H1 (cell line): ENCODE measurements around the gene VAV2. TPM values are rescaled to one million over a fixed set of nuclear protein-coding genes. Genes with fewer than 3 reads are reported as not detected.

Experiments used
- CTCF ChIA-PET: fragments of 300-600 bp; sonication (Branson Sonifier 250); formaldehyde crosslinking; loops from one replicate; lab custom pipeline; 2021; ENCODE audit not compliant: partially characterized antibody; lab: Charles Lee
- POLR2A ChIA-PET: fragments of 300-600 bp; sonication (Branson Sonifier 250); formaldehyde crosslinking; loops from one replicate; lab custom pipeline; 2021; ENCODE audit warnings: inconsistent platforms; ENCODE audit not compliant: partially characterized antibody; lab: Charles Lee
- DNase-seq, 2 experiments: peaks; one replicate each; pipeline versions ENCODE4 v3.0.0 to v3.0.0-alpha.2; 2010 to 2022; ENCODE audit warnings: low spot score in 2 of 2, low read depth in 1 of 2, mixed read lengths in 1 of 2
- FAIRE-seq: peaks from 2 replicates; lab custom pipeline; 2011; peaks lifted over from hg19 to GRCh38; lab: Jason Lieb, UNC
- H2AFZ ChIP-seq: 2 replicates; pipeline ENCODE4 v1.8.1; 2012; ENCODE audit warnings: low read length, inconsistent platforms
- H2AK5ac ChIP-seq: 2 replicates; pipeline ENCODE4 v1.6.1; 2013; ENCODE audit warnings: low read depth, low read length
- H2BK120ac ChIP-seq: replicated peaks from 2 replicates; pipeline ENCODE3; 2013; ENCODE audit warnings: low read depth, low read length, inconsistent platforms
- H2BK12ac ChIP-seq: 2 replicates; pipeline ENCODE4 v1.6.1; 2013; ENCODE audit warnings: low read depth, low read length
- H2BK15ac ChIP-seq: 2 replicates; pipeline ENCODE4 v1.6.1; 2013; ENCODE audit warnings: low read length
- H2BK20ac ChIP-seq: 2 replicates; pipeline ENCODE4 v1.6.1; 2013; ENCODE audit warnings: low read length
- H2BK5ac ChIP-seq: 2 replicates; pipeline ENCODE4 v1.6.1; 2013; ENCODE audit warnings: low read depth, low read length
- H3K14ac ChIP-seq: 2 replicates; pipeline ENCODE4 v1.6.1; 2013; ENCODE audit warnings: inconsistent platforms; ENCODE audit not compliant: insufficient read length
- H3K18ac ChIP-seq: 2 replicates; pipeline ENCODE4 v1.6.1; 2013; ENCODE audit warnings: low read length; ENCODE audit errors: extremely low read depth
- H3K23ac ChIP-seq: 2 replicates; pipeline ENCODE4 v1.6.1; 2013; ENCODE audit warnings: inconsistent platforms; ENCODE audit not compliant: insufficient read length
- H3K23me2 ChIP-seq: 2 replicates; pipeline ENCODE4 v1.6.1; 2013; ENCODE audit warnings: low read depth, low read length
- H3K27ac ChIP-seq: 2 replicates; pipeline ENCODE4 v1.6.1; 2011; ENCODE audit warnings: low read depth, low read length, inconsistent platforms
- H3K27me3 ChIP-seq, 4 experiments: replicated peaks in 1 of 4; 1 replicate in 1 of 4; 2 replicates in 3 of 4; pipeline versions ENCODE4 v1.6.1 to v1.8.1; 2011 to 2013; ENCODE audit warnings: low read length in 3 of 4, mild to moderate bottlenecking in 3 of 4, inconsistent platforms in 2 of 4, mixed read lengths in 2 of 4, moderate library complexity in 1 of 4; ENCODE audit not compliant: control insufficient read depth in 3 of 4, insufficient read depth in 3 of 4; ENCODE audit errors: extremely low read depth in 1 of 4
- H3K36me3 ChIP-seq, 4 experiments: 2 replicates each; pipeline versions ENCODE4 v1.6.1 to v1.8.1; 2011 to 2013; ENCODE audit warnings: mild to moderate bottlenecking in 4 of 4, low read length in 3 of 4, moderate library complexity in 2 of 4, control low read depth in 1 of 4, inconsistent platforms in 1 of 4; ENCODE audit not compliant: insufficient read depth in 4 of 4, control insufficient read depth in 2 of 4
- H3K4ac ChIP-seq: replicated peaks from 2 replicates; pipeline ENCODE3; 2013; ENCODE audit warnings: low read length, low read depth, mixed read lengths, inconsistent platforms; ENCODE audit not compliant: insufficient read length
- H3K4me1 ChIP-seq, 4 experiments: replicated peaks in 1 of 4; 1 replicate in 1 of 4; 2 replicates in 3 of 4; pipeline versions ENCODE4 v1.6.1 to v1.8.1; 2011 to 2013; ENCODE audit warnings: low read length in 3 of 4, inconsistent platforms in 2 of 4, mixed read lengths in 1 of 4; ENCODE audit not compliant: insufficient read depth in 4 of 4, control insufficient read depth in 3 of 4
- H3K4me2 ChIP-seq, 2 experiments: 2 replicates each; pipeline versions ENCODE4 v1.6.1 to v1.8.1; 2011 to 2013; ENCODE audit warnings: low read depth in 2 of 2, low read length in 2 of 2, control low read depth in 1 of 2, inconsistent platforms in 1 of 2, mild to moderate bottlenecking in 1 of 2; ENCODE audit not compliant: insufficient read depth in 1 of 2
- H3K4me3 ChIP-seq, 4 experiments: fragments of 200-600, 300-600 bp in 1 of 4; sonication (generic), shearing (Covaris generic), sonication (Bioruptor Twin) in 1 of 4; 2 replicates each; pipeline versions ENCODE4 v1.5.1 to v1.8.1; 2011 to 2016; ENCODE audit warnings: low read length in 4 of 4, low read depth in 3 of 4, control low read depth in 2 of 4, inconsistent platforms in 2 of 4, mild to moderate bottlenecking in 2 of 4, mixed read lengths in 1 of 4, moderate library complexity in 1 of 4; ENCODE audit not compliant: insufficient read depth in 2 of 4; ENCODE audit errors: extremely low read depth in 1 of 4
- H3K56ac ChIP-seq: replicated peaks from 2 replicates; pipeline ENCODE3; 2013; ENCODE audit warnings: low read depth, mild to moderate bottlenecking, mixed read lengths, low read length, inconsistent platforms; ENCODE audit not compliant: insufficient read length
- H3K79me1 ChIP-seq: 2 replicates; pipeline ENCODE4 v1.6.1; 2013; ENCODE audit warnings: low read depth, low read length, control low read depth
- H3K79me2 ChIP-seq, 2 experiments: 2 replicates each; pipeline versions ENCODE4 v1.6.1 to v1.8.1; 2012 to 2013; ENCODE audit warnings: low read length in 2 of 2, mild to moderate bottlenecking in 2 of 2, inconsistent platforms in 1 of 2; ENCODE audit not compliant: insufficient read depth in 2 of 2, control insufficient read depth in 1 of 2
- H3K9ac ChIP-seq, 4 experiments: replicated peaks in 1 of 4; 1 replicate in 1 of 4; 2 replicates in 3 of 4; pipeline versions ENCODE4 v1.6.1 to v1.8.1; 2011 to 2013; ENCODE audit warnings: low read depth in 3 of 4, low read length in 3 of 4, control low read depth in 2 of 4, mild to moderate bottlenecking in 2 of 4, moderate library complexity in 2 of 4, inconsistent platforms in 1 of 4; ENCODE audit errors: extremely low read depth in 1 of 4
- H3K9me3 ChIP-seq, 2 experiments: 2 replicates each; pipeline versions ENCODE4 v1.6.1 to v1.8.1; 2012 to 2013; ENCODE audit warnings: mild to moderate bottlenecking in 2 of 2, moderate library complexity in 2 of 2, control low read depth in 1 of 2, inconsistent platforms in 1 of 2, low read depth in 1 of 2, low read length in 1 of 2, mixed read lengths in 1 of 2; ENCODE audit not compliant: insufficient read depth in 2 of 2
- H4K20me1 ChIP-seq, 2 experiments: replicated peaks in 1 of 2; 2 replicates each; pipeline versions ENCODE3 to v1.8.1; 2011 to 2013; ENCODE audit warnings: inconsistent platforms in 2 of 2, low read length in 2 of 2, mild to moderate bottlenecking in 1 of 2; ENCODE audit not compliant: insufficient read depth in 2 of 2, control insufficient read depth in 1 of 2
- H4K5ac ChIP-seq: 2 replicates; pipeline ENCODE4 v1.6.1; 2013; ENCODE audit warnings: low read length, low read depth, mixed read lengths, inconsistent platforms; ENCODE audit not compliant: insufficient read length
- H4K8ac ChIP-seq: 2 replicates; pipeline ENCODE4 v1.8.0; 2013; ENCODE audit warnings: mild to moderate bottlenecking, moderate library complexity, low read length, inconsistent platforms; ENCODE audit not compliant: insufficient read depth; ENCODE audit errors: extremely low read depth
- H4K91ac ChIP-seq: replicated peaks from 2 replicates; pipeline ENCODE3; 2013; ENCODE audit warnings: low read length, mixed read lengths, inconsistent platforms; ENCODE audit not compliant: insufficient read length
- EGR1 ChIP-seq: IDR thresholded peaks from 2 replicates; pipeline ENCODE4 v1.6.1; 2011; ENCODE audit warnings: low read depth, low read length, borderline replicate concordance
- NRF1 ChIP-seq: IDR thresholded peaks from 2 replicates; pipeline ENCODE4 v1.6.1; 2011; ENCODE audit warnings: mild to moderate bottlenecking, low read depth, low read length, improper control_type of control experiment
- SP1 ChIP-seq: IDR thresholded peaks from 2 replicates; pipeline ENCODE4 v1.6.1; 2011; ENCODE audit warnings: low read depth, low read length
- TBP ChIP-seq: IDR thresholded peaks from 2 replicates; pipeline ENCODE4 v1.6.1; 2011; ENCODE audit warnings: low read depth, low read length, improper control_type of control experiment
- TCF12 ChIP-seq: IDR thresholded peaks from 2 replicates; pipeline ENCODE4 v1.6.1; 2011; ENCODE audit warnings: low read depth, mild to moderate bottlenecking, low read length
- TEAD4 ChIP-seq: IDR thresholded peaks from 2 replicates; pipeline ENCODE4 v1.6.1; 2012; ENCODE audit warnings: low read depth, low read length, inconsistent platforms, mixed read lengths
- WGBS, 2 experiments: shearing (Covaris generic) in 1 of 2; methylation state at CpG; one replicate each; pipeline versions ENCODE4 v1.1.6 to v1.1.7; 2013 to 2015; ENCODE audit warnings: low lambda C conversion rate in 2 of 2, mixed read lengths in 2 of 2, inconsistent platforms in 1 of 2, low coverage in 1 of 2, missing lambda C conversion rate in 1 of 2; ENCODE audit not compliant: insufficient replicate concordance in 2 of 2, insufficient coverage in 1 of 2, insufficient read length in 1 of 2; ENCODE audit errors: extremely low coverage in 1 of 2, missing lambda C conversion rate in 1 of 2; 5-methylcytosine and 5-hydroxymethylcytosine counted together
- polyA plus RNA-seq, 7 experiments: library from polyadenylated mRNA; depleted of rRNA in 3 of 7; stranded (reverse) in 5 of 7; unstranded in 2 of 7; fragments of >200 nt in 5 of 7; fragments of 200-250 nt in 2 of 7; gene quantifications; 1 replicate in 5 of 7; 2 replicates in 1 of 7; 4 replicates in 1 of 7; pipeline versions ENCODE4 v1.2.1 to v1.2.3, GENCODE V29; 2011 to 2013; ENCODE audit warnings: missing spikeins in 2 of 7, mixed read lengths in 2 of 7
- total RNA-seq: library from RNA; stranded (reverse); fragmentation: NEBNext Ultra II Directional; extraction: Animal tissue kit (Norgen Biotek cat#: 25700); gene quantifications from 2 replicates; pipeline ENCODE4 v1.2.1, GENCODE V29; 2021

VAV2 gene
- total and polyA plus RNA-seq, 2 of the 8 experiments (the other 6 are each of a cell fraction or from before 2014, with no cell fraction given): 13.6 to 37.6 TPM

DNA sequence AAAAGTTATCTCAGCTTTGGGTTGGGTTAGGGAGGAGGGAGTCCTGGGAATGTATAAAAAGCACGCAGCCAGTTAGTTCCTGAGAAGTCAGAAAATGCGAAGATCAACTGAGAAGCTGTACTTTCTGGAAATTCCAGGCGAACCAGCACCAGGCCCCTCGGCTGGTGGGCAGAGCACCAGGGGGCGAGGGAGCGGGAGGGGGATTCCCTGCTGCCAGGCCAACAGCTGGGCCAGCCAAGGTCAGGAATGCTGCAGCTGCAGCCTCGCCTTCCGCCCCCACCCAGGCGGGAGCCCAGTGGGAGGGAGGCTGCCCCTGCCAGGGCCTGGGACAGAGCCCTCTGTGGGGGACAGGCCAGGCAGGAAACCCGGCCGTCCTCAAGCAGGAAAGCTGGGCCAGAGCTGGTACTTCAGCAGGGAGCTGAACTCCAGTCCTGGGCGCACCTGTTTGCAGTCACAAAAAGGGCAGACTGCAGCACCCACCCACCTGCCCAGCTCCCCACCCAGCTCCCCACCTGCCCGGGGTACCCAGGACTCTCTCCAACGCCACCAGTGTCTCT lies 35.5 kb downstream of the VAV2 start:
- H2BK12ac ChIP-seq: peak overlapping the region; percentile 97
- H2AK5ac ChIP-seq: peak overlapping the region; percentile 41; the same call in 1 of the 2 replicates
- WGBS, 2 experiments: 31% methylated on average over 13 of the region's 14 CpGs; no CpG with 5 or more reads in 1 of the 2 experiments
- no peaks in the 10 kb centered on the region for H3K9me3 ChIP-seq
- H3K36me3 ChIP-seq: no peaks in the 10 kb centered on the region
- CTCF ChIA-PET: interaction anchor here (0.6 to 3.0 kb wide), 10 partner anchors 8 to 174 kb away, joined by 3 to 21 read pairs (median 4); no protein-coding TSS in a partner anchor
- H3K27ac ChIP-seq: peak overlapping the region; percentile 82; the same call in 1 of the 2 replicates
- FAIRE-seq (no peak), DNase-seq (no peak)
- H3K4ac ChIP-seq: peak overlapping the region; percentile 94
- H3K4me3 ChIP-seq: peak overlapping the region in 1 of 4 experiments; percentile 45; a peak in 2 of 8 replicates
- H2BK5ac ChIP-seq: peak overlapping the region; percentile 98; the same call in 1 of the 2 replicates
- TF ChIP-seq SP1: 0 out of 2 replicates have a peak, but pooled peaks have one; percentile 15
- TF ChIP-seq TCF12: peak; percentile 72; the same call in 1 of the 2 replicates
- TF ChIP-seq NRF1: no peak
- TF ChIP-seq TEAD4: peak; percentile 71
- TF ChIP-seq EGR1: peak; percentile 38; the same call in 1 of the 2 replicates
- TF ChIP-seq TBP: no peak
- H4K91ac ChIP-seq: peak overlapping the region; percentile 98
- peak overlapping the region; percentile 98 for H2BK120ac ChIP-seq
- peak overlapping the region; percentile 28; the same call in 1 of the 2 replicates for H2BK20ac ChIP-seq
- no peak overlapping the region for H4K8ac ChIP-seq
- H3K79me1 ChIP-seq: peaks cover 13% of the 10 kb centered on the region
- H3K79me2 ChIP-seq: peaks cover 0 to 63% of the 10 kb centered on the region in 2 experiments; a peak in 2 of 4 replicates
- peaks cover 3 to 9% of the 10 kb centered on the region in 2 experiments for H4K20me1 ChIP-seq
- 0 out of 2 replicates have a peak overlapping the region, but pooled peaks have one; percentile 61 for H2BK15ac ChIP-seq
- H3K56ac ChIP-seq: no peak overlapping the region
- H3K23me2 ChIP-seq: peaks cover 3% of the 10 kb centered on the region; the same call in 1 of the 2 replicates
- peak overlapping the region; percentile 17 for H3K18ac ChIP-seq
- H4K5ac ChIP-seq: peak overlapping the region; percentile 47
- H3K27me3 ChIP-seq: no peaks in the 10 kb centered on the region
- H3K23ac ChIP-seq: no peak overlapping the region
- H3K9ac ChIP-seq: no peak overlapping the region
- H3K14ac ChIP-seq: no peak overlapping the region
- POLR2A ChIA-PET: interaction anchor here (0.6 to 1.4 kb wide), 7 partner anchors 9 to 63 kb away, joined by 3 to 5 read pairs (median 3); no protein-coding TSS in a partner anchor
- H2AFZ ChIP-seq: no peak overlapping the region
- H3K4me1 ChIP-seq: peaks cover 14 to 54% (median 46%) of the 10 kb centered on the region in 4 experiments
- H3K4me2 ChIP-seq: peak overlapping the region; percentile 37 to 70
